Caco-2 (cell line): ENCODE measurements around the gene NOP14. TPM values are rescaled to one million over a fixed set of nuclear protein-coding genes. Genes with fewer than 3 reads are reported as not detected.
"Not testable (repeated sequence)": the region's sequence is repeated elsewhere in the genome, so short reads cannot be mapped to it uniquely, and the experiment has no call there.

Source experiments
- BruUV-seq: library from RNA; stranded (reverse); fragments of 400-500 nt; replicated peaks from 2 replicates; lab custom pipeline; 2021; lab: Mats Ljungman, UMichigan
- CTCF ChIA-PET: fragments of 300-600 bp; sonication (Branson Sonifier 250); formaldehyde crosslinking; loops from one replicate; lab custom pipeline; 2022; ENCODE audit warnings: antibody characterized with exemption; lab: Charles Lee
- POLR2A ChIA-PET: fragments of 300-600 bp; sonication (Branson Sonifier 250); formaldehyde crosslinking; loops from one replicate; lab custom pipeline; 2022; ENCODE audit warnings: antibody characterized with exemption; lab: Charles Lee
- DNase-seq, 2 experiments: peaks; one replicate each; pipeline versions ENCODE4 v3.0.0 to v3.0.0-alpha.2; 2020 to 2022
- H3K27me3 ChIP-seq: replicated peaks from 2 replicates; pipeline ENCODE4 v1.6.0; 2011; ENCODE audit warnings: low read length; ENCODE audit not compliant: control insufficient read depth, insufficient read depth
- H3K36me3 ChIP-seq: 2 replicates; pipeline ENCODE4 v1.5.1; 2011; ENCODE audit warnings: low read length; ENCODE audit not compliant: control insufficient read depth, insufficient read depth
- H3K4me1 ChIP-seq: fragments of 250-450 bp; sonication (Bioruptor Pico); 2 replicates; pipeline ENCODE4 v1.5.1; 2020; ENCODE audit warnings: mild to moderate bottlenecking
- H3K4me3 ChIP-seq: 2 replicates; pipeline ENCODE4 v1.5.1; 2011; ENCODE audit warnings: low read depth, mild to moderate bottlenecking, control low read depth, low read length
- H3K9me3 ChIP-seq: fragments of 250-450 bp; sonication (Bioruptor Pico); 2 replicates; pipeline ENCODE4 v1.5.1; 2020; ENCODE audit warnings: mild to moderate bottlenecking, moderate library complexity
- H3K27ac Mint-ChIP-seq: one replicate; pipeline ENCODE4 v1.8.0; 2022; ENCODE audit warnings: mixed read lengths; ENCODE audit not compliant: unreplicated experiment
- H3K27me3 Mint-ChIP-seq: one replicate; pipeline ENCODE4 v1.8.0; 2022; ENCODE audit warnings: mixed read lengths; ENCODE audit not compliant: insufficient read depth, unreplicated experiment
- H3K36me3 Mint-ChIP-seq: one replicate; pipeline ENCODE4 v1.8.0; 2022; ENCODE audit warnings: mild to moderate bottlenecking, mixed read lengths; ENCODE audit not compliant: insufficient read depth, unreplicated experiment
- H3K4me1 Mint-ChIP-seq: one replicate; pipeline ENCODE4 v1.8.0; 2022; ENCODE audit warnings: low read depth, mixed read lengths; ENCODE audit not compliant: unreplicated experiment
- H3K4me3 Mint-ChIP-seq: one replicate; pipeline ENCODE4 v1.8.0; 2022; ENCODE audit warnings: mild to moderate bottlenecking, moderate library complexity, mixed read lengths; ENCODE audit not compliant: unreplicated experiment
- H3K9me3 Mint-ChIP-seq: one replicate; pipeline ENCODE4 v1.8.0; 2022; ENCODE audit warnings: mixed read lengths; ENCODE audit not compliant: unreplicated experiment
- intact Hi-C: fragments of 100-400 bp; cut with micrococcal nuclease; formaldehyde crosslinking; loops from one replicate; pipeline ENCODE4 v1.10.0; 2022; ENCODE audit not compliant: unreplicated experiment
- total RNA-seq: library from RNA; stranded (reverse); gene quantifications from 2 replicates; pipeline ENCODE4 v1.2.3, GENCODE V29; 2022
- TF ChIP-seq, protein P1 (sequence below), 2 experiments: fragments of 200-600 bp in 1 of 2; IDR thresholded peaks; 1 replicate in 1 of 2; 2 replicates in 1 of 2; pipeline versions ENCODE4 v1.5.1 to v1.8.0; 2011 to 2022; ENCODE audit warnings: antibody characterized with exemption in 1 of 2, control low read depth in 1 of 2, inconsistent platforms in 1 of 2, low read depth in 1 of 2, low read length in 1 of 2, mild to moderate bottlenecking in 1 of 2, moderate library complexity in 1 of 2; ENCODE audit not compliant: insufficient read depth in 1 of 2, severe bottlenecking in 1 of 2, unreplicated experiment in 1 of 2

NOP14 gene
- total RNA-seq, 1 experiment from 2014 or later: 55.2 TPM

DNA sequence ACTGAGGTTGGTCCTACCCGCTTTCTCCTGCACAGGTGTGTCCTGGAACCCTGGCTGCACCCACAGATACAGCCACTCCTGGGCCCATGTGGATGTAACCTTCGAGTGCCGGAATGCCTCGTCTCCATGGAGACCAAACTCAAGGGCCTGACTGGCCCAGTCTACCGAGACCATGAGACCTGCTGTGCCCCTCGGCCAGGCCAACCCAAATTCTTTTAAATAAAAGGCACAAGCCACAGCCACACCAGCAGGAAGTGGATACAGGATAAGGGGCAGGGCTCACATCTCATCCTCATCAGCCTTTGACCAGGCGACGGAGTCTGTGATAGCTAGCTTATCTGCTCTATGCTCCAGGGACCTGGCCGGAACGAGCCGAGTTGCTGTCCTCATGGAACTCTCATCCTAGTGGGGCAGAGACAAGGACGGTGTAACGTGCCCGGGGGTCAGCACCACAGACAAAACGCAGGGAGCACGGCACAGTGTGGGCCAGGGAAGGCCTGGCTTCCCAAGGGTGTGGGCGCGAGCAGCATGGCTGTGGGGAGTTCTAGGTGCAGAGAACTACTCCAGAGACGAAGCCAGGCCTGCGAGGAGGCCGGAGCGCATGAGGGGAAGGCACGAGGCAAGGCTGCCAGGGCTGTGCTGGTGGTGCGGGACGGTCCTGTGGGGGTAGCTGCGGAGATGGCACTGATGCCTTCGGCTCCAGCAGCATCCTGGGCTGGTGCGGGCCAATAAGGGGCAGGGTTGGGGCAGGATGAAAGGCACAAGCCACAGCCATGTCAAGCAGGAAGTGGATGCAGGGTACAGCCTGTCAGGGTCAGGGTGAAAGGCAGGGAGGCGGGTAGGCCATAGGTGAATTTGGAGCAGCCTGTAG, 22.7 kb downstream of the NOP14 start:
- POLR2A ChIA-PET: no interaction called here
- no peak overlapping the region for H3K4me3 Mint-ChIP-seq
- H3K27ac Mint-ChIP-seq: no peak overlapping the region
- DNase-seq: no peak
- TF ChIP-seq, protein P1, sequence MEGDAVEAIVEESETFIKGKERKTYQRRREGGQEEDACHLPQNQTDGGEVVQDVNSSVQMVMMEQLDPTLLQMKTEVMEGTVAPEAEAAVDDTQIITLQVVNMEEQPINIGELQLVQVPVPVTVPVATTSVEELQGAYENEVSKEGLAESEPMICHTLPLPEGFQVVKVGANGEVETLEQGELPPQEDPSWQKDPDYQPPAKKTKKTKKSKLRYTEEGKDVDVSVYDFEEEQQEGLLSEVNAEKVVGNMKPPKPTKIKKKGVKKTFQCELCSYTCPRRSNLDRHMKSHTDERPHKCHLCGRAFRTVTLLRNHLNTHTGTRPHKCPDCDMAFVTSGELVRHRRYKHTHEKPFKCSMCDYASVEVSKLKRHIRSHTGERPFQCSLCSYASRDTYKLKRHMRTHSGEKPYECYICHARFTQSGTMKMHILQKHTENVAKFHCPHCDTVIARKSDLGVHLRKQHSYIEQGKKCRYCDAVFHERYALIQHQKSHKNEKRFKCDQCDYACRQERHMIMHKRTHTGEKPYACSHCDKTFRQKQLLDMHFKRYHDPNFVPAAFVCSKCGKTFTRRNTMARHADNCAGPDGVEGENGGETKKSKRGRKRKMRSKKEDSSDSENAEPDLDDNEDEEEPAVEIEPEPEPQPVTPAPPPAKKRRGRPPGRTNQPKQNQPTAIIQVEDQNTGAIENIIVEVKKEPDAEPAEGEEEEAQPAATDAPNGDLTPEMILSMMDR (IDR thresholded peaks at IDR 0.05; ENCODE audit: insufficient read depth in 1 of 2, low read depth in 1 of 2, low read length in 1 of 2, severe bottlenecking in 1 of 2, unreplicated experiment in 1 of 2): no peak
- H3K4me1 ChIP-seq: peaks cover 6% of the 10 kb centered on the region
- H3K4me3 ChIP-seq: no peak overlapping the region
- no peaks in the 10 kb centered on the region for H3K4me1 Mint-ChIP-seq
- H3K27me3 Mint-ChIP-seq: no peaks in the 10 kb centered on the region
- no peaks in the 10 kb centered on the region for H3K9me3 Mint-ChIP-seq
- CTCF ChIA-PET: no interaction called here
- peaks cover 91% of the 10 kb centered on the region for H3K36me3 Mint-ChIP-seq
- no peaks in the 10 kb centered on the region for H3K27me3 ChIP-seq
- BruUV-seq: no TSS peak
- H3K36me3 ChIP-seq: peaks cover 2% of the 10 kb centered on the region; the same call in 1 of the 2 replicates
- intact Hi-C loops: no loop called here
- H3K9me3 ChIP-seq: no peaks in the 10 kb centered on the region

- intact Hi-C loops: no loop called here
- ChIA-PET CTCF (no interaction called here), POLR2A (no interaction called here)
- no TSS peak for BruUV-seq
- DNase-seq: no peak
- H3K9me3 ChIP-seq: no peaks in the 10 kb centered on the region
- no peak overlapping the region for H3K4me3 ChIP-seq
- Mint-ChIP-seq H3K4me3 (no peak overlapping the region), H3K36me3 (peaks cover 87% of the 10 kb centered on the region), H3K9me3 (no peaks in the 10 kb centered on the region), H3K4me1 (no peaks in the 10 kb centered on the region), H3K27ac (peak overlapping the region; percentile 4), H3K27me3 (no peaks in the 10 kb centered on the region)
- TF ChIP-seq, protein P1 (IDR thresholded peaks at IDR 0.05; ENCODE audit: insufficient read depth in 1 of 2, low read depth in 1 of 2, low read length in 1 of 2, severe bottlenecking in 1 of 2, unreplicated experiment in 1 of 2): no peak
- no peaks in the 10 kb centered on the region for H3K27me3 ChIP-seq
- H3K36me3 ChIP-seq: peaks cover 2% of the 10 kb centered on the region; the same call in 1 of the 2 replicates
- H3K4me1 ChIP-seq: peaks cover 6% of the 10 kb centered on the region
Observed at GRCh38 chr4:2939383-2940243, 23.6 kb downstream of the NOP14 start.

DNA sequence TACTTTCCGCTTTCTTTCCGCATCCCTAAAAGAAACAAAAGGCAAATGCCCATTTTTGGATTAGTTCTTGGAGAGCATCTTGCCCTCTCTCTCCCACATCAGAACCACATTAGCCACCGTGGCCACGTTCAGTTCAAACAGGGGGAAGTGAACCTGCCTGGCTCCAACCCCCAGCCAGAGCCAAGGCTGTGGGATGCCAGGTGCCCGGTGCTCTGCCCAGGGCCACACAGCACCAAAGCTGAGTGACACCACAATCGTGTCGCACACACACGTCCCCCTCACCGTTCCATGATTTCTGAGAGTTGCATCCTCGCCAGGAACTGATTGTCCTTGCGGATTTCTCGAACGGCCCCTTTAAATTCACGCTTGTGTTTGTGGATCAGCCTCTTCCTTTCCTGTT, 24.3 kb downstream of the NOP14 start:
- H3K27me3 Mint-ChIP-seq: no peaks in the 10 kb centered on the region
- H3K27me3 ChIP-seq: no peaks in the 10 kb centered on the region
- no peak overlapping the region for H3K4me3 Mint-ChIP-seq
- peaks cover 2% of the 10 kb centered on the region; the same call in 1 of the 2 replicates for H3K36me3 ChIP-seq
- TF ChIP-seq, protein P1 (IDR thresholded peaks at IDR 0.05; ENCODE audit: insufficient read depth in 1 of 2, low read depth in 1 of 2, low read length in 1 of 2, severe bottlenecking in 1 of 2, unreplicated experiment in 1 of 2): no peak
- BruUV-seq: TSS peak; percentile 66
- H3K4me1 ChIP-seq: peaks cover 6% of the 10 kb centered on the region
- peak overlapping the region; percentile 4 for H3K27ac Mint-ChIP-seq
- intact Hi-C loops: no loop called here
- ChIA-PET POLR2A (no interaction called here), CTCF (no interaction called here)
- no peak for DNase-seq
- H3K4me3 ChIP-seq: no peak overlapping the region
- no peaks in the 10 kb centered on the region for H3K9me3 ChIP-seq
- no peaks in the 10 kb centered on the region for H3K4me1 Mint-ChIP-seq
- H3K9me3 Mint-ChIP-seq: no peaks in the 10 kb centered on the region
- H3K36me3 Mint-ChIP-seq: peaks cover 80% of the 10 kb centered on the region

- H3K27ac Mint-ChIP-seq, H3K4me3 ChIP-seq, BruUV-seq, CTCF ChIA-PET, DNase-seq, H3K9me3 Mint-ChIP-seq, POLR2A ChIA-PET, H3K9me3 ChIP-seq, H3K36me3 ChIP-seq, H3K4me1 ChIP-seq, H3K4me3 Mint-ChIP-seq, H3K4me1 Mint-ChIP-seq, H3K27me3 Mint-ChIP-seq, H3K27me3 ChIP-seq, intact Hi-C loops: not testable (repeated sequence)
- peaks cover 79% of the 10 kb centered on the region for H3K36me3 Mint-ChIP-seq
Observed at GRCh38 chr4:2938411-2938810, 24.8 kb downstream of the NOP14 start.
